ENCODE data around the gene PGGHG.
"Not testable (repeated sequence)": the region's sequence is repeated elsewhere in the genome, so short reads cannot be mapped to it uniquely, and the experiment has no call there.

The PGGHG gene

GRCh38 chr11:313787-314553 is 25.0 kb downstream of the PGGHG start, which contains the start of gene IFITM1:
Gene IFITM1 (plus strand): TSS chr11:314040. CDS start chr11:314171, 131 bp downstream.
- peak; percentile 52 to 55 for DNase-seq (ENCODE audit: low read depth in 2 of 2)

GRCh38 chr11:314554-314875 is 25.6 kb downstream of the PGGHG start:
- not testable (repeated sequence) for DNase-seq (ENCODE audit: low read depth in 2 of 2)

DNA sequence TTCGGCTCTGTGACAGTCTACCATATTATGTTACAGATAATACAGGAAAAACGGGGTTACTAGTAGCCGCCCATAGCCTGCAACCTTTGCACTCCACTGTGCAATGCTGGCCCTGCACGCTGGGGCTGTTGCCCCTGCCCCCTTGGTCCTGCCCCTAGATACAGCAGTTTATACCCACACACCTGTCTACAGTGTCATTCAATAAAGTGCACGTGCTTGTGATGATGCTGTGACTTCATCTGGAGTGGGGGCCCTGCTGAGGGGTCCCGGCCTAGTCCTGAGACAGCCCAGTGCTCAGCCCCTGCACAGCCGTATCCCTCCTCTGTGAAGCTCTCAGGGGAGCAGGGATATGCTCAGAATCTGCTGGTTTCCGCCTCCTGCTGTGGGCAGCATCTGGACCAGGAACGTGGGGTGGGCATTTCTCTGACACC is 26.1 kb downstream of the PGGHG start:
- no peak for DNase-seq (ENCODE audit: low read depth in 2 of 2)

DNA sequence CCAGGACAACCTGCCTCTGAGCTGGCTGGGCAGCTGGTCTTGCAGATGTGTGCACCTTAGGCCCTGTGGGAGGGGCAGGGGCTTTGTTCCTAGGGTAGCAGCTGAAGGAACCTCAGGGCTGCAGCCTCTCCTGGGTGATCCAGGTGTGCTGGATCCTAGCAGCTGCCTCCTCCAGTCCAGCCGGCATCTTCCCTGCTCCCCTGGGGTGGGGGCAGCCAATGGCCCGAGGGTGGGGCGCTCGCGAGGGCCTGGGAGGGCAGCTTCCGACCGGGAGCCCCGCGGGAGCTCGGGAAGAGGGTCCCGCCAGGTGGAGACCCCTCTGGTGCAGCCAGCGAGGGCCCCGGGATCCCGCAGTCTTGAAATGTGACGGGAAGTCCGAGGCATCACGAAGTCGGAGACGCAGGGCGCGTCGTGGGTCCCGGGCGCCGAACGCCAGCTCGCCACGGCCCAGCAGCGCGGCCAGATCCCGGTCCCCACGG is 26.6 kb downstream of the PGGHG start:
- DNase-seq (ENCODE audit: low read depth in 2 of 2): no peak

DNA sequence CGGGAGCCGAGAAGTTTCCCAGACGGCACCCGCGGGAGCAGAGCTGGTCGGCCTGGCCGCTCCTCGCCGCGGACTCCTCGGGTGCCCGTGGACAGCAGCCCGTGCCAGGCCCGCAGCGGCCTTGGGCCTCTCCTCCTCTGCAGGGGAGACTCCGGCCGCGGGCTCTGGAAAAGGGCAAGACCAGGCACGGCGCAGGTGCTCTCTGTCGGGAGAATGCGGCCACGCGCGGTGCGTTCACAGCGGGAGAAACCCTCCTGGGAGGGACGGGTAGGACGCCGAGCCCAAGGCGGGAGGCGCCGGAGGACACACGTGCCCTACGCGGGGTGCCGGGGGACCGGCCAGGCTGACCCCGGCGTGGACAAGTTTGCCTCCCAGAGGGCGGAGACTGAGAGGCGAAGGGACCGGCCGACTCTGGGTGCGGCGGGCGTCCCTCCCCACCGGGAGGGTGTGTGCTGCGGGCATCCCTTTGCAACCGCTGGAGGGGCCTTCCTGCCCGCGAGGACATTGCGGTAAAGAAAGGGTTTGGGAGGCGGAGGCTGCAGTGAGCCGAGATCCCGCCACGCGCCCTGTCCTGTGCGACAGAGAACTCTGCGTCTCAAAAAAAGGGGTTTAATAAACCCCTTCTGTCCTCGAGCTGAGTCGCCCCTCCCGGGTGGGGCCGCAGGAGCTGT is 27.2 kb downstream of the PGGHG start:
- no peak for DNase-seq (ENCODE audit: low read depth in 2 of 2)

- no peak for DNase-seq (ENCODE audit: low read depth in 2 of 2)
Observed at GRCh38 chr11:316891-317301, 28.0 kb downstream of the PGGHG start.

- DNase-seq (ENCODE audit: low read depth in 2 of 2): not testable (repeated sequence)
Observed at GRCh38 chr11:317668-318404, 28.9 kb downstream of the PGGHG start.

DNA sequence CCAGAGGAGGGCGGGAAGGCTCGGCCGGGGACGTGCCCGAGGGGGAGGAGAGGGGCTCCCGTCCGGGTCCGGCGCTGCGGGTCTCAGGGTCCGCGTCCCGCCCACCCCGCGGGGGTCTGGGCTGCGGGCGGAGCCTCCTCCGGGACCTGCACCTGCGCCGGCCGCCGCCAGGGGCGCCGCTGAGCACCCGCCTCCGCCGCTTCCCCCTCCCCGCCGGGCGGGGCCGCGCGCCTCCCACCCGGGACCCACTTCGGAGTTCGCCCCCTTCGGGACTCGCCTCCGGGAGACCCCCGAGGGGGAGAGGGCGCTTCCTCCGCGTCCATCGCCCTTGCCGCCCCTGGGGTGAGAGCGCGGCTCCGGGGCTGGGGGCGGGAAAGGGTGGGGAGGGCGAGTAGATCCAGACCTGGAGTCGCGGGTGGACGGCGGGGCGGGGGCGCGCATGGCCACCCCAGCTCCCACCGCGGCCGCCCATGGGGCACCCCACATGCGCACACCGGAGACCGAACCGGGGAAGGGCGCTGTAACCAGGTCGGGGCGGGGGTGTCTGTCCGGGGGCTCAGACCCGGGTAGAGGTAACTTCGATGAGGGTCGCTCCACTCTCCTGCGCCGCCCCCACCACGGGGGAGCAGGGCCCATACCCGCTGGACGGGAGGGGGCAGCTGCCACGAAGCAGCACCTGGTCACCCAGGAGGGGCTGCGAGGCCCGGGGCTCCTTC is 29.6 kb downstream of the PGGHG start:
- not testable (repeated sequence) for DNase-seq (ENCODE audit: low read depth in 2 of 2)

- not testable (repeated sequence) for DNase-seq (ENCODE audit: low read depth in 2 of 2)
Observed at GRCh38 chr11:319121-319887, 30.4 kb downstream of the PGGHG start.

DNA sequence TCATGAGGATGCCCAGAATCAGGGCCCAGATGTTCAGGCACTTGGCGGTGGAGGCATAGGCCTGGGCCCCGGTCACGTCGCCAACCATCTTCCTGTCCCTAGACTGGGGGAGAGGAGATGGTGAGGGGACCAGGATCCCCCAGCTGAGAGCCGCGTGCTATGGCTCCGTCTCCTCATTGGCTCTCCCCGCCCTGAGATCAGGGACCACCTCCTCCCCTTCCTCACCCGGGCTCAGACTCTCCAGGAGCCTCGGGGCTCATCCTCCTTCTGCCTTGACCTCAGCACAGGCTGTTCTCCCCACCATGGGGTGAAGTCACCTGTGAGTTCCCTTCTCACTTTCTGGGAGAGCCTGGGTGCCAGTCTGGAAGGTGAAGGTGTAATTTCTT is 31.0 kb downstream of the PGGHG start:
- not testable (repeated sequence) for DNase-seq (ENCODE audit: low read depth in 2 of 2)

- DNase-seq (ENCODE audit: low read depth in 2 of 2): no peak
Observed at GRCh38 chr11:324156-324555, 35.2 kb downstream of the PGGHG start.

- DNase-seq (ENCODE audit: low read depth in 2 of 2): not testable (repeated sequence)
Observed at GRCh38 chr11:324593-325517, 35.9 kb downstream of the PGGHG start.

DNA sequence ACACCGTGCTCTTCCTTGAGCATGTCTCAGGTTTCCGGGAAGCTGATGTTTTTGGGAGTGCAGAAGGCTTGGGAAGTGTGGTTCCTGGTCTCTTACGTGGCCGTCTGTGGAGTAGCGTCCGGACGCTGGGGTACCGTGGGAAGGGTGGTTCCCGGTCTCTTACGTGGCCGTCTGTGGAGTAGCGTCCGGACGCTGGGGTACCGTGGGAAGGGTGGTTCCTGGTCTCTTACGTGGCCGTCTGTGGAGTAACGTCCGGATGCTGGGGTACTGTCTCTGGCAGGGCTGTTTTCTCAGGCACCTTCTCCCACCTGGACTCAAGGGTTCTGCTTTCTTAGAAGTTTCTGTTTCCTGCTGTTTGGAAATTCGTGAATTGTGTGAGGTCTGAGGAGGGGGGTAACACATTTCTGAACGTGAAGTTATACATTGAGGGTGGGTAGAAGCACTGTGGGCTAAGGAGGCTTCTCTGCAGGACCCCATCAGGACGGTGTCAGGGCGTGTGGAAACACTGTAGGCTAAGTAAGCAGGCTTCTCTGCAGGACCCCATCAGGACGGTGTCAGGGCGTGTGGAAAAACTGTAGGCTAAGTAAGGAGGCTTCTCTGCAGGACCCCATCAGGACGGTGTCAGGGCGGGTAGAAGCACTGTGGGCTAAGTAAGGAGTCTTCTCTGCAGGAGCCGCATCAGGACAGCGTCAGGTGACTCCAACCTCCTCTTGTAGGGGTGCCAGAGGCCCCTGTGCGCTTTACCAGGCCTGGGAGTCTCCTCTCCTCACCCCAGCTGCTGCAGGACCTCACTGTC is 37.1 kb downstream of the PGGHG start:
- no peak for DNase-seq (ENCODE audit: low read depth in 2 of 2)

DNA sequence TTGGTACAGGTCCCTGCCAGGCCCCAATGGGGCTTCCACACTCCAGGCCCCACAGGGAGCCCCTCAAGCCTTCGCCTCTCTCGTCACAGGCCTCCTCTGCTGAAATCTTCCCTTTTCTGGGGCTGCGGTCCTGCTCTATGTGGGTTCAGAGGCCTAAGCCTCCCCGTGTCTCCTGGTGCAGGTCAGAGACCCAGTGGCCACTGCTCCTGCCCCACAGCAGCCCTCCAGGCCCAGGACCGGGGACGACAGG is 37.6 kb downstream of the PGGHG start:
- no peak for DNase-seq (ENCODE audit: low read depth in 2 of 2)

GRCh38 chr11:326842-327580 is 38.1 kb downstream of the PGGHG start:
- DNase-seq (ENCODE audit: low read depth in 2 of 2): no peak

GRCh38 chr11:327581-327923 is 38.6 kb downstream of the PGGHG start:
- no peak for DNase-seq (ENCODE audit: low read depth in 2 of 2)

GRCh38 chr11:328012-328411 is 39.1 kb downstream of the PGGHG start:
- no peak for DNase-seq (ENCODE audit: low read depth in 2 of 2)

DNA sequence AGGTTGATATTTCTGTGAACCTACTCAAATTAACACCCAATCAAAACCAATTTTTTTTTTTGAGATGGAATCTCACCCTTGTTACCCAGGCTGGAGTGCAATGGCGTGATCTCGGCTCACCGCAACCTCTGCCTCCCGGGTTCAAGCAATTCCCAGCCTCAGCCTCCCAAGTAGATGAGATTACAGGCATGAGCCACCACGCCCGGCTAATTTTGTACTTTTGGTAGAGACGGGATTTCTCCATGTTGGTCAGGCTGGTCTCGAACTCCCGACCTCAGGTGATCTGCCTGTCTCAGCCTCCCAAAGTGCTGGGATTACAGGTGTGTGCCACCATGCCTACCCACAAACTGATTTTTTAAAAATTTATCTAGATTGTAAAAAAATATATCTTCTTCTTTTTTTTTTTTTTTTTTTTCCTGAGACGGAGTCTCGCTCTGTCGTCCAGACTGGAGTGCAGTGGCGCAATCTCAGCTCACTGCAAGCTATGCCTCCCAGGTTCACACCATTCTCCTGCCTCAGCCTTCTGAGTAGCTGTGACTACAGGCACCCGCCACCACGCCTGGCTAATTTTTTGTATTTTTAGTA is 39.7 kb downstream of the PGGHG start:
- not testable (repeated sequence) for DNase-seq (ENCODE audit: low read depth in 2 of 2)

GRCh38 chr11:329886-330253 is 40.9 kb downstream of the PGGHG start:
- DNase-seq (ENCODE audit: low read depth in 2 of 2): no peak
